Measurements from ENCODE around the gene PTCH2.

- no peak for TF ChIP-seq POLR2A (IDR thresholded peaks at IDR 0.05)
- TF ChIP-seq, protein P1, sequence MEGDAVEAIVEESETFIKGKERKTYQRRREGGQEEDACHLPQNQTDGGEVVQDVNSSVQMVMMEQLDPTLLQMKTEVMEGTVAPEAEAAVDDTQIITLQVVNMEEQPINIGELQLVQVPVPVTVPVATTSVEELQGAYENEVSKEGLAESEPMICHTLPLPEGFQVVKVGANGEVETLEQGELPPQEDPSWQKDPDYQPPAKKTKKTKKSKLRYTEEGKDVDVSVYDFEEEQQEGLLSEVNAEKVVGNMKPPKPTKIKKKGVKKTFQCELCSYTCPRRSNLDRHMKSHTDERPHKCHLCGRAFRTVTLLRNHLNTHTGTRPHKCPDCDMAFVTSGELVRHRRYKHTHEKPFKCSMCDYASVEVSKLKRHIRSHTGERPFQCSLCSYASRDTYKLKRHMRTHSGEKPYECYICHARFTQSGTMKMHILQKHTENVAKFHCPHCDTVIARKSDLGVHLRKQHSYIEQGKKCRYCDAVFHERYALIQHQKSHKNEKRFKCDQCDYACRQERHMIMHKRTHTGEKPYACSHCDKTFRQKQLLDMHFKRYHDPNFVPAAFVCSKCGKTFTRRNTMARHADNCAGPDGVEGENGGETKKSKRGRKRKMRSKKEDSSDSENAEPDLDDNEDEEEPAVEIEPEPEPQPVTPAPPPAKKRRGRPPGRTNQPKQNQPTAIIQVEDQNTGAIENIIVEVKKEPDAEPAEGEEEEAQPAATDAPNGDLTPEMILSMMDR (IDR thresholded peaks at IDR 0.05), result no peak
Measured at GRCh38 chr1:44821240-44821715, 21.8 kb downstream of the PTCH2 start.
